ENCODE results near the gene UCK1.

Gene UCK1

DNA sequence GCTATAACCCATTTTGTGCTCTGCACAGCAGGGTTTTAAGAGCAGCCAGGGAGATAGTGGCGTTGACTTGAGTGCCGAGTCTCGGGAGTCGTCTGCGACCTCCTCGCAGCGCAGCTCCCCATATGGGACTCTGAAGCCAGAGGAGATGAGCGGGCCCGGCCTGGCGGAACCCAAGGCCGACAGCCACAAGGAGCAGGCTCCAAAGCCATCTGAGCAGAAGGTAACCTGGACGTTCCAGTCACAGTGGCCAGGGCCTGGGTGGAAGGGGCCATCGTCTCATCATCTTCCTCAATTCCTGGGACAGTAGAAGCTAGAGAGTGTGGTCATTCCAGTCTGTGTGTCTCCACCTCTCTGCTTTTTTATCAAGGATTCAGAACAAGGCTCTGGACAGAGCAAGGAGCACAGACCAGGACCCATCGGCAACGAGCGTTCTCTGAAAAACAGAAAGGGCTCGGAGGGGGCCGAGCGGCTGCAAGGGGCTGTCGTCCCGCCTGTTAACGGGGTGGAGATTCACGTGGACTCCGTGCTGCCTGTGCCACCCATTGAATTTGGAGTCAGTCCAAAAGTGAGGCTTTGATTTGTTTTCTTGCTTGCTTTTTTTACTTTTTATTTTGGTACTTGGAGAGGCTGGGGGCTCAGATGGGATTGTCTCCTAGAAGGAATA is 48.6 kb downstream of the UCK1 start:
- TF ChIP-seq, protein P1, sequence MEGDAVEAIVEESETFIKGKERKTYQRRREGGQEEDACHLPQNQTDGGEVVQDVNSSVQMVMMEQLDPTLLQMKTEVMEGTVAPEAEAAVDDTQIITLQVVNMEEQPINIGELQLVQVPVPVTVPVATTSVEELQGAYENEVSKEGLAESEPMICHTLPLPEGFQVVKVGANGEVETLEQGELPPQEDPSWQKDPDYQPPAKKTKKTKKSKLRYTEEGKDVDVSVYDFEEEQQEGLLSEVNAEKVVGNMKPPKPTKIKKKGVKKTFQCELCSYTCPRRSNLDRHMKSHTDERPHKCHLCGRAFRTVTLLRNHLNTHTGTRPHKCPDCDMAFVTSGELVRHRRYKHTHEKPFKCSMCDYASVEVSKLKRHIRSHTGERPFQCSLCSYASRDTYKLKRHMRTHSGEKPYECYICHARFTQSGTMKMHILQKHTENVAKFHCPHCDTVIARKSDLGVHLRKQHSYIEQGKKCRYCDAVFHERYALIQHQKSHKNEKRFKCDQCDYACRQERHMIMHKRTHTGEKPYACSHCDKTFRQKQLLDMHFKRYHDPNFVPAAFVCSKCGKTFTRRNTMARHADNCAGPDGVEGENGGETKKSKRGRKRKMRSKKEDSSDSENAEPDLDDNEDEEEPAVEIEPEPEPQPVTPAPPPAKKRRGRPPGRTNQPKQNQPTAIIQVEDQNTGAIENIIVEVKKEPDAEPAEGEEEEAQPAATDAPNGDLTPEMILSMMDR (IDR thresholded peaks at IDR 0.05; ENCODE audit: extremely low read depth, missing control alignments), result no peak
- no peak for DNase-seq (ENCODE audit: low spot score)

DNA sequence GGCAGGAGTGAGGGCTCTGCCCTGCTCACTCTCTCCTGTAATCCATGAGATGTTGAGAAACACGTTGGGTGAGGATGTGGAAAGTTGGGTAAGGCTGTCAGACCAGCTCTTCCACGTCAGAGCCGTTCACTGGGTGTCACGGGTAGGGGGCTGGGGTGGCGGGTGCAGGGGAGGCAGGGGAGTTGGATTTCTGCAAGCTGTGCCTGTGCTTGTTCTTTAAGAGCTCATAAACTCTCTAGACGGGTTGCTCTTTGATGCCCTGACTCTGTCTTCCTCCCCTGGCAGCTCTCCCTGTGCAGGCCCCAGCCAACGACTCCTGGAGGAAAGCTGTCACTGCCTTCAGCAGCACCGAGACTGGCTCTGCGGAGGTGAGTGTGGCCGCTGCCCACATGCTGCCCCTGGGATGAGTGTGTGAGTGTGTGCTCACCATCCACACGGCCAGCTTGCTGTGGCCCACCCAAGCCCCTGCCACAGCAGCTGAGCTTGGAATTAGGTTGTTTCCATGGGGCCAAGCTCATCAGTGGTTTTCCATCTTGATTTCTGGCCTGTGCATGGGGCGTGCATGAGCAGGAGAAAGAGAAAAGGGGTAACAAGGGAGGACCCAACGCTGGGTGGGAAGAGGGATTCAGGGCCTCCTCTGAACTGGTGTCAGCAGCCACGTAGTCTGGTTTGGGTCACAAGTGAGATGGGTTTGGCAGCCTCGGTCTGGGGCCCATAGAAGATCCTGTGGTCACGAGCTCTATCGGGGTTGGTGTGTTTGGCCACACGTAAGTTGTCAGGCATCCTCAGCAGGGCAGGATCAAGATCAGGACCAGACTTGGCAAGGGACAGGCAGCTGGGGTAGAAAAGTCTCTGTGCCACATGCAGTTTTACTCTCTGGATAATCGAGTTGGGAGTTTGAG is 49.4 kb downstream of the UCK1 start:
- TF ChIP-seq, protein P1 (IDR thresholded peaks at IDR 0.05; ENCODE audit: extremely low read depth, missing control alignments), result no peak
- DNase-seq (ENCODE audit: low spot score), result no peak

DNA sequence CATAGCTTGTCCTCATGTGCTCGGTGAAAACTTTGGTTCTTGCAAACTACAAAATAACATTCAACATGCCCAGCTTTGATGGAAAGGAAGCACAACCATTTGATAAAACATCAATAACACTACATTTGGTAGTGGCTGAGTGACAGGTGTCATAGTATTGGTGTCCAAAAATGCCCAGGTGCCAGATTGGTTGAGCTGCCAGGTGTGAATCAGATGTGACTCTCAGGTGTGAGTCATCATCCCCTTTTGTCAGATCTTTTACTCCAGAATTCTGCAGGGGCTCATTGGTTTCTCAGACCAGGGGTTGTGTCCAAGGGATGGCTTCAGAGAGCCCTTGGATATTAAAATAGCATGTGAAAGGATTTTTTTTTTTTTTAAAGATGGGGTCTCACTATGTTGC is 50.8 kb downstream of the UCK1 start:
- TF ChIP-seq, protein P1 (IDR thresholded peaks at IDR 0.05; ENCODE audit: extremely low read depth, missing control alignments), result no peak
- DNase-seq (ENCODE audit: low spot score), result no peak

DNA sequence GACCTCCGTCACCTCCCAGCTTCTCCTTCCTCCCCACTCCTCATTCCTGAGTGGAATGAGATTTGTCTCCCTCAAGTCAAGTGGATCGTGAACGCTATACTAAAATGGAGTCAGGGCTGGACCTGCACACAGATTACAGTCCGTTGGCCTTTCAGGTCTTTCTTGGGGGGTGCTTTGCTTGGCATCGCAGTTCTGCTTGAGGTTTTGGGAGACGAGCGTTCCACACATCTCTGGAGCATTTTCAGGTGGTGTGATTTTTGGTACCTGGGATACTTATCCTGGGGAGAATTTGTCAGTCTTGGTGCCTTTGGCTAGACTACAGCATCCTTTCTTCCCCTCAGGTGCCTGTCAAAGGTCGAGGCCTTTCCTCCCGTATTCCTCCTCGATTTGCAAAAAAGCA is 52.2 kb downstream of the UCK1 start:
- no peak for DNase-seq (ENCODE audit: low spot score)
- TF ChIP-seq, protein P1 (IDR thresholded peaks at IDR 0.05; ENCODE audit: extremely low read depth, missing control alignments), result no peak

DNA sequence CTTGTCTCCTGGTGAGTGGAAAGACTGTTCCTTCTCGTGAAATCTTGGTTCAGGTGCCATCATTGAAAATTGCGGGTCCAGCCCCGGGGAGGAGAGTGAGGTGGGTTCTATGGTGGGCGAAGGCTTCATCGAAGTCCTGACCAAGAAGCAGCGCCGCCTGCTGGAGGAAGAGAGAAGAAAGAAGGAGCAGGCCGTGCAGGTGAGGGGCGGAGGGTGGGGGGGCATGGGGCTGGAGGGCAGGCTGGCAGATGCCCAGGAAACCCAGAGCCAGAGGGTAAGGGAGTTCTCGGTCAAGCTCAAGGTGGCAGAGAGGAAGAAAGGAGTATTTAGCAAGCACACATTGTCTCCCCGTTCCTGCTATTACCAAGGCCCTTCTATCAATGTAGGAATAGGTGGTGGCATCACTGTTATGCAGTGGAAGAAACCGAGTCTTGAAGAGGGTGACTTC is 52.6 kb downstream of the UCK1 start:
- peak; percentile 61 for DNase-seq (ENCODE audit: low spot score)
- TF ChIP-seq, protein P1 (IDR thresholded peaks at IDR 0.05; ENCODE audit: extremely low read depth, missing control alignments), result peak; percentile 12

DNA sequence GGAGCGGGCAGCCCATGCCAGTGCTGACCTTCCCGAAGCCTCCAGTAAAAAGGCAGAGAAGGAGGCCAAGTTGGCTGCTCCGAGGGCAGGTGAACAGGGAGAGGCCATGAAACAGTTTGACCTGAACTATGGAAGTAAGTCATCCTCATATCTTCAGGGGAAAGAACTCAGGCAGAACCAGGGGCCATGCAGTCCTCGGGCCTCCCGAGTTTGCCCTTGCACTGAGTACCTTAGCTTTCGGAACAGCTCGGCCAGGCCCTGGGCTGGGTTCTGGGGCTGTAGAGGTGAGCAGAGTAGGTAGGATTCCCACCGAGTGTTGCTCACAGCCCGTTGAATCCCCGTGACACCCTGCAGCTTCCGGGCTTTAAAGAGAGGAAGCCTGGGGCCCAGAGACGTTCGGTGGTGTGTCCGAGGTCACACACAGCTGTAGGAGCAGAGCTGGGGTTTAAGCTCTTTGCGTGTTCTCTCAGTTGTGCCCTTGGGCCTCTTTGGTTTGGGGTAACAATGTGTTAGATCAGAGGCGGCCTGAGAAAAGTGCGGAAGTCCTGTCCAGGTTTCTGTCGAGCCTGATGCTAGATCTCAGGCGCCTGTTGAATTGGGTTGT is 53.1 kb downstream of the UCK1 start:
- TF ChIP-seq, protein P1 (IDR thresholded peaks at IDR 0.05; ENCODE audit: extremely low read depth, missing control alignments), result no peak
- DNase-seq (ENCODE audit: low spot score), result no peak

DNA sequence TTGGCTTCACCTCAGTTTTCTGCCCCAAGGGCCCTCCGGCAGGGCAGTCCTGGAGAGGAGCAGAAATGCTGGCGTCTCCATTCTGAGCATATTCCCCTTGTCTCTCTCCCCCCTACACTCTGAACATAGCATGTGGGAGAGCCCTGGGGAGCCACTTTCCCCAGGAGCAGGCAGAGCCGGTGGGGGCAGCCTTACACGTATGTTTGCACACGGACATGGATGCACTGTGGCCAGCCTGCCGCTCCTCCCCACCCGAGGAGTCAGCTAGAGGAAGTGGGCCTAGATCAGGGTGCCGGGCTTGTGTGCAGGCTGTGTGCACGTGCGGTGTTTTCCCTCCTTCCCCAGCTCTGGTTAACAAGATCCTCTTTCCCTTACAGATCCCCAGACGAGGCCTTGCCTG is 53.7 kb downstream of the UCK1 start:
- TF ChIP-seq, protein P1 (IDR thresholded peaks at IDR 0.05; ENCODE audit: extremely low read depth, missing control alignments), result no peak
- no peak for DNase-seq (ENCODE audit: low spot score)
